Medulla oblongata (tissue), 1 donor: ENCODE results near the gene FIGNL2.
"Not testable (repeated sequence)": the region's sequence is repeated elsewhere in the genome, so short reads cannot be mapped to it uniquely, and the experiment has no call there.

Source experiments
- DNase-seq: peaks from one replicate; pipeline ENCODE4 v3.0.0-alpha.2; 2015; ENCODE audit errors: extremely low spot score

FIGNL2 gene

GRCh38 chr12:51818086-51818485 lies 30.4 kb downstream of the FIGNL2 start:
- no peak for DNase-seq

- no peak for DNase-seq
Measured at GRCh38 chr12:51817027-51817953, 31.2 kb downstream of the FIGNL2 start.

DNA sequence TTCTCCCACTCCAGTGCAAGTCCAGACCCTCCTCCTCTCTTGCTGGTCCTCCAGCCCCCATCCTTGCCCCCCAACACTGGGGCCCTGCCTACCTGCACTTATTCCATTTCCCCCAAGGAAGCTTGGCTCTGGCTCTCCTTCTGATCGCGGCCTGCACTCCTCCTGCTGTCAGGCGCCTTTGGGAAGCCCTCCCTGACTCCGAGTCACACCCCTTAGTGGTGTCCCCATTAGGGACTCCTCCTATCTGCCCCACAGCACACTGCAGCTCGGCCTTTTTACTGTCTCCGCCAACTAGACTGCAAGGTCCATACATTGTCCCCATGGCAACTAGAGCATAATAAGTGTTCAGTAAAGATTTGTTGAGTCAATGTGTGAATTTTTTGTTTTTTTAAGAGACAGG lies 32.9 kb downstream of the FIGNL2 start:
- DNase-seq = no peak

DNA sequence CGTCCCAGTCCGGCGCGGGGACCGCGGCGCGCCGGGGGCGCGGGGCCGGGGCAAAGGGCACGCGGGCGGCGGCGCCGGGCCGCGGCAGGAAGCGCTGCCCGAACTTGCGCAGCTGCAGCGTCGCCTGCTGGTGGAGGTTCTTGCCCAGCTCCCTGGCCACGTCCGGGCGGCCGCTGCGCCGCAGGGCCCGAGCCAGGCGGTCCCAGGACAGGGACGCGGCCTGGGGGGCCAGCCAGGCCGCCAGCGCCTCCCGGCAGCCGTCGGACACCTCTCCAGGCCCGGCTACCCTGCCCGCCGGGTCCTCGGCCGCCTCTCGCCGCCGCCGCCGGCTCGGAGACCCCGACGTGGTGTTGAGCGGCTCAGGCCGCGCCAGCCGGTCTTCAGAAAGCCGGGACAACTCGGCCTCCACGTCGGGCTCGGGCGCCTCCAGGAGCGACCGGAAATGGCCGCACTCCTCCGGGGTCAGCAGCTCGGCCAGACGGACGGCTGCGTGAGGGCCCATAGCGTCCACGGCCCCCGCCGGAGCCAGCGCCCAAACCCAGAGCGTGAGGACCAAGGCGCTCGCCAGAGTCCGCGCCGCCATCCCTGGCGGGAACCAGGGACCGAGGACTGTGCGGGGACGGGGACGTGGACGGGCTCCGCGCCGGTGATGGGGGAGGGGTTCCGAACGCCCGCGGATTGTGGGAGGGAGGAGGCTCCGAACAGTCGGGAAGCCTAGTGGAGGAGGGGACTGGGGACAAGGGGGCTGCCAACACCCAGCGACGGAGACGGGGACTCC lies 34.0 kb downstream of the FIGNL2 start:
- peak; percentile 71 for DNase-seq

GRCh38 chr12:51813931-51814310 lies 34.6 kb downstream of the FIGNL2 start:
- no peak for DNase-seq

- no peak for DNase-seq
Measured at GRCh38 chr12:51812871-51813270, 35.6 kb downstream of the FIGNL2 start.

GRCh38 chr12:51811203-51812202 lies 37.0 kb downstream of the FIGNL2 start:
- DNase-seq = no peak

- no peak for DNase-seq
Measured at GRCh38 chr12:51809193-51809592, 39.3 kb downstream of the FIGNL2 start.

GRCh38 chr12:51806896-51807295 lies 41.6 kb downstream of the FIGNL2 start:
- no peak for DNase-seq

DNA sequence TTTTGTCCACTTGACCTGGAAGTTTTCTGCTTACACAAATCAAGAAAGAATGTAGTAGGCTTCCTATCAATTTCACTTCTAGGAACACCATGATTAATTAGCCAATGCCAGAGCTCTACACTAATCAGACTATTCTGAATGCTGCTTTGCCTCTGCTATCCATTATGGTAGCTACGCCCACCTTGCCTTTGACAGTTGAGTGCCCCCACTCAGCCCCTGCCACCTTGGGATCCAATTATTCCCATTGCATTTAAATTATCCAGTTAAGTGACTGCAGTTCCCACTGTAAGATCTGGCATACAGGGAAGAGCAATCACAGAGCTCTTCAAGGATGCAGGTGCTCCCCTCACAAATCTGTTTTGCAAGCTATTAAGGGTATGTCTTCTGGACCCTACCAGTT lies 47.5 kb downstream of the FIGNL2 start:
- DNase-seq = no peak

- no peak for DNase-seq
Measured at GRCh38 chr12:51798501-51798900, 50.0 kb downstream of the FIGNL2 start.

GRCh38 chr12:51798051-51798450 lies 50.5 kb downstream of the FIGNL2 start:
- not testable (repeated sequence) for DNase-seq

DNA sequence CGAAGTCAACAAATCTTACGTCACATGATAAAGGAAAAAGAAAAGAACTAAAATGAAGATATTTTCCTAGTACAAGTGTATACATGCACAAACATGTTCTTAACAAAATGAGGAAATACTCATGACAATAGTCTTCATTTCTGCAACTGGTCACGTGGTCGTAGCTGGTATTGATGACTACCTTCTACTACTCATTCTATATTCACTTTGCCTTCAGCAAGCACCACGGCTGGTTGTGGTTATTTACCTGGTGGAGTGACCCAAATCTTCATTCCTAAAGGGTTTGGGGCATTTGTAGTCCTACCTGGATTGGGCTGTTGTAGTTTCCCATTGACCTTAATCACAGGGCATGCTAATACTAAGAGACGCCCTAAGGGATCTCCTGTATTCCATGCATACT lies 51.2 kb downstream of the FIGNL2 start:
- DNase-seq = no peak

- DNase-seq = no peak
Measured at GRCh38 chr12:51793201-51793600, 55.3 kb downstream of the FIGNL2 start.

GRCh38 chr12:51792417-51792816 lies 56.1 kb downstream of the FIGNL2 start:
- DNase-seq = no peak

- no peak for DNase-seq
Measured at GRCh38 chr12:51788876-51789275, 59.6 kb downstream of the FIGNL2 start.

DNA sequence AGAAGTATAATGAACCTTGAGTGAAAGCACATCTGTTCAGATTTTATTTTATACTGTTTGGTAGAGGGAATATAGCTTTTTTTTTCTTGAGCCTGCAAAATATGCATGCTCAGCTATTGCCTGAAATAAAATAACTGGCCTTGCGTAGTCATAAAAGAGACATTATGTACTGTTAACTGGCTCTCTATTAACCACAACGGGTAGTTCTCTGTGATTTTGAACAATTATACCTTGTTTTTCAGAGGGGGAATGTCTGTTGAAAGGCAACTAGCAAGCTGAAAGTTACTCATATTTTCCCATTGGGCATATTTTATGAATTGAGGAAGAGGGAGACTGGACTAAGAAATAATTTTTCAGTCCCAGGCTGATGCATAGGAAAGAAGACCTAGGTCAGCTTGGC lies 62.6 kb downstream of the FIGNL2 start:
- DNase-seq = no peak

- DNase-seq = no peak
Measured at GRCh38 chr12:51784688-51785087, 63.8 kb downstream of the FIGNL2 start.

DNA sequence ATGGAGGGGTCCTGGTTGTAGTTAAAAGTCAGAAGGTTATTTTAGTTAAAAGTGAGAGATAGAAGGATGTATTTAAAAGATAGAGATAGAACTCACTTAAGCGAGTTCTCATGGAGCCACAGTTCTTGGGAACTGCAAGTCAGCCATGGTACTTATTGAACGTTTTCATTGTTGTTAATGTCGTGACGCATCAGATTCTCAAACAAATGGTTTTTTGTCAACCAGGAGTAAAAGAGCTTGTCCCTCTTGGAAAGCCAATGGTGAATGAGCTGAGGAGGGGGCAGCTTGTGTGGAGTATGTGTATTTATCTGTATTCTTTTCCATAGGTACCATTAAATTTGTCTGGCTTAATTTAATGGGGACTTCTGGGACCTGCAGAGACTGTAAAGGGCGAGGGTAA lies 68.6 kb downstream of the FIGNL2 start:
- DNase-seq = peak; percentile 67

GRCh38 chr12:51777973-51778372 lies 70.5 kb downstream of the FIGNL2 start:
- DNase-seq = no peak

- DNase-seq = no peak
Measured at GRCh38 chr12:51777457-51777856, 71.1 kb downstream of the FIGNL2 start.

- DNase-seq = no peak
Measured at GRCh38 chr12:51774933-51775332, 73.6 kb downstream of the FIGNL2 start.
